Cerebellar cortex (tissue), 1 donor: Measurements from ENCODE around the gene MINDY3.

Experiments used
- DNase-seq: peaks from one replicate; pipeline ENCODE4 v3.0.0-alpha.2; 2015; ENCODE audit warnings: low spot score

The MINDY3 gene

GRCh38 chr10:15805395-15806058 lies 54.8 kb downstream of the MINDY3 start:
- DNase-seq = no peak

- DNase-seq = no peak
Observed at GRCh38 chr10:15804109-15804508, 56.2 kb downstream of the MINDY3 start.

DNA sequence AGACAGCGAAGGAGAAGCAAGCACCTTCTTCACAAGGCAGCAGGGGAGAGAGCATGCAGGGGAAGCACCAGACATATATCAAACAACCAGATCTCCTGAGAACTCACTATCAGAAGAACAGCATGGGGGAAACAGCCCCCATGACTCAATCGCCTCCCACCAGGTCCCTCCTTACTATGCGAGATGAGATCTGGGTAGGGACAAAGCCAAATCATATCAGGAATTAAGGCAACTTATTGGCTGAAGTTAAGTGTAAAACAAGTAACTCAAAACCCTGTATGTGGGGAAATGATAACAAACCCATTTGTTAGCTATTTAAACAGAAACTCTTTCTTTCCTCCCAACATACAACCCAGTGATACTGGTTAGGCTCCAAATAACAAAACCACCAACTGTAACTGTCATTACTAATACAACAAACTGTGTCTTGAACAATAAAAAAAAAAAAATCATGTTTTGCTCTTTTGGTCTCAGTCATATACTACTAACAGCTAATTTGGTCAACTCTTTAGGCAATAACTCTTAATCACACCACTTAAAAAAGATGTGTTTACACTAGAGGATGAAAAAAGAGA lies 57.8 kb downstream of the MINDY3 start:
- DNase-seq = no peak

DNA sequence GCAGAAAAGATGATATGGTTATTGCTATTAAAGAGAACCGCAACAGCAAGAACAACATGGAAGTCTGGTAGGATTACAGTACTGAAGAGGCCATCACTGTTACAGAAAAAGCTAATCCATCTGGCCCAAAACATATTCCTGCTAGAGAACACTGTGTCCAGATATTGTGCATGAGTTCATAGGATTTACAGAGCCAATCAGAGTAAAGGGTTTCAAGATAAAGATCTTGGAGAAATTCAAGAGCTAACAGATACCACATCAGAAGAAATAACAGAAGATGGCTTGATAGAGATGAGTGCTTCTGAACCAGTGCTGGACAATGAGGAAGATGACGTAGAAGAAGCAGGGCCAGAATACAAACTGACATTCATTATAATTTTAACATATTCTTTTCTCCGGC lies 58.7 kb downstream of the MINDY3 start:
- no peak for DNase-seq

DNA sequence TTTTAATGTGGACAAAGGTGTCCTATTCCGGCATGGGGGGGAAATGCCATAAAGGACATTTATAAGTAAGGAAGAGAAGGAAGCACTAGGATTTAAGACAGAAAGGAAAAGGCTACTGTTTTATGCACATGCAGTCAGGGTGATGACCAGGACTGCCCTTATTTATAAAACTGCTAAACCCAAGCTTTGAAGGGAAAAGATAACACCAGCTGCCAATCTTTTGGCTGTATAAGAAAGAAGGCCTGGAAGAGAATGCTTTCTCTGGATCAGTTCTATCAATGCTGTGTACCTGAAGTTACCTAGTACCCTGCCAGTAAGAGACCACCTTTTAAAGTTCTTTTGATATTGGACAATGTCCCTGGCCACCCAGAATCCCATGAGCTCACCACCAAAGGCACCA lies 59.2 kb downstream of the MINDY3 start:
- DNase-seq = no peak

- no peak for DNase-seq
Observed at GRCh38 chr10:15797346-15797745, 63.0 kb downstream of the MINDY3 start.

DNA sequence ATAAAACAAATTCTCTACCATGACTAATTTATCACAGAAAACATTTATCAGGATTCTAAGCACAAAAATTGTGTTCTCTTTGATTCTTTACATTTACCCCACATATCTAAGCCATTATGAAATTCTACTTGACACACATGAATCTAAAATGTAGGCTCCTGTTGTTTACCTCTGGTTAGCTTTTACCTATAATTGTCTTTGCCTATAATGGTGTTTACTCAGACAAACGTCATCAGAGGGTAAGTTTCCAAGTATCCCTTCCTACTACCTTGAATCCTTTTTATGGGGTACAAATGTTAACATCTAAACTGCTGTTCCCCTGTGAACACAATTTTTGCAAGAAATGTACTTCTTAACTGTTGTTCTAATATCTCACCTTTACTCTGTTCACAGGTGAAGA lies 63.5 kb downstream of the MINDY3 start:
- no peak for DNase-seq

- no peak for DNase-seq
Observed at GRCh38 chr10:15796098-15796759, 64.1 kb downstream of the MINDY3 start.

- no peak for DNase-seq
Observed at GRCh38 chr10:15795036-15795792, 65.1 kb downstream of the MINDY3 start.

DNA sequence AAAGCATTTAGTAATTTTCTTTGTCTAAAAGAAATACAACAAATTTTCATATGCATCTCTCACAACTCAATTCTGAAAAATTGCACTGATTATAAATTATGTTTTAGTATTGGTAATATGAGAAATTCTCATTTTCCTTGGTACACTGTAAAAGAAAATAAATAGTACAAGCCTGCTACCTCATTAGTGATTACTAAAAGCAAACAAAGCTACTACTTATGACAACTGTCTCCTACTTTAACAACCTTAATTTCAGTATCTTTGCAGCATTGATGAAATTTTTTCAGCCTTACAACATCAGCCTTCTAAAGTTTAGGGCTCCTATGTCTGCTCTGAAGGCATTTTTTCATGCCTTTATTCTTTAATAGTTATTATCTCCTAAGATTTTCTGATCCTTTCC lies 65.7 kb downstream of the MINDY3 start:
- DNase-seq = no peak

DNA sequence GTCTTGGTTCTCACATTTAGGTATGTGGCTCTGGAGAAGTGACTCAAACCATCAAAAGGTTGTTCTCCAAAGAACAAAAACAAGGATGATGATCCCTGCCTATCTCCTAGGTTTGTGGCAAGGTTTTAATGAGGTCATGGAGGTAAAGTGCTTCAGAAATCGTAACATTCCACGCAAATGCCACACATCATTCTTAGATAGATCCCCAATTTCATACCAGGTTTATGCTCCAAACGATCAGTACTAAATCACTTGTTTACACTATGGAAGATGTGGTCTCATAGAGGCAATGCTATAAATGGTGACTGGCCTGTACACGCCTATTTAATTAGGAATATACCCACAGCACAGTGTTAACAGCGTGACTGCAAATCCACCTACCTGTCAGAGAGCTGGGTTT lies 66.6 kb downstream of the MINDY3 start:
- no peak for DNase-seq

DNA sequence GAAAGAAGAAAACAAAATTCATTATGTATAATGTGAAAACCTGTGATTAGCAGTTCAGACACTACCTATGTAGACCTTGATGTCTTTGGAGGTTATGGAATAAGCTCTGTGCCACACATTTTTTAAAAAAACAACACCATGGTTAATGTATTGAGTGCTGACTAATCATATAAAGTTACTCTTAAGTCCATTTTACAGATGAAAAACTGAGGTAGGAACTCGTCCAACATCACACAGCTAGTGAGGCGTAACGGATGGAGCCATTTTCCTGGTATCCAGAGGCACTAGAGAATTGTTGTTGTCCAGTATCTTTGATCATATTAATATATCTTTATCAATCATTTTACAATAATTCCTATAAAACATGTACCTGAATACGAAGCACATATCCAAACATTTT lies 67.5 kb downstream of the MINDY3 start:
- no peak for DNase-seq

GRCh38 chr10:15791816-15792524 lies 68.3 kb downstream of the MINDY3 start:
- no peak for DNase-seq

GRCh38 chr10:15789793-15790525 lies 70.3 kb downstream of the MINDY3 start:
- DNase-seq = no peak

- no peak for DNase-seq
Observed at GRCh38 chr10:15787426-15787825, 72.9 kb downstream of the MINDY3 start.

DNA sequence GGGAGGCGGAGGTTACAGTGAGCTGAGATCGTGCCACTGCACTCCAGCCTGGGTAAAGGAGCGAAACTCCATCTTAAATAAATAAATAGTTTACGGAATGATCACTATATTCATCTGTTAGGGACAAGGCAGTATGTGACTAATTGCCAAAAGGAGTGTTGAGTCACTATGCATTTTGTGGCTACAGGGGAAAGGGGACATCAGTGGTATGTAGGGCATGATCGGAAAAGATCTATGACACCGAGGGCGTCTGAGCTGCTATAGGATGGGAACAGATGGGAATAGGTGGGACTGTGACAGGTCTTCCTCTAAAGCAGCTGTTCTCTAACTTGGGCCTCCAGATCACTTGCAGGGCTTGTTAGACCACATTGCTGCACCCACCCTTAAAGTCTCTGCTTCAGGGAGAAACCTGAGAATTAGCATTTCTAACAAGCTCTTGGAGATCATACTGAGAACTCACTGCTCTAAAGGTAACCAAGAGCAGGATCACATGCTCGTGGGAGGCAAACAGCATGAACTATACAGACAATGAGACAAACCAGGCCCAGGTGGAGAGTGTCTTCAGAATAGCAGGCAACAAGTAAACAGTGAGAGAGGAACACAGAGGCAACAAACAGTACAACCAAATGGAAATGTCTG lies 75.5 kb downstream of the MINDY3 start:
- DNase-seq = no peak

- no peak for DNase-seq
Observed at GRCh38 chr10:15783941-15784636, 76.2 kb downstream of the MINDY3 start.

DNA sequence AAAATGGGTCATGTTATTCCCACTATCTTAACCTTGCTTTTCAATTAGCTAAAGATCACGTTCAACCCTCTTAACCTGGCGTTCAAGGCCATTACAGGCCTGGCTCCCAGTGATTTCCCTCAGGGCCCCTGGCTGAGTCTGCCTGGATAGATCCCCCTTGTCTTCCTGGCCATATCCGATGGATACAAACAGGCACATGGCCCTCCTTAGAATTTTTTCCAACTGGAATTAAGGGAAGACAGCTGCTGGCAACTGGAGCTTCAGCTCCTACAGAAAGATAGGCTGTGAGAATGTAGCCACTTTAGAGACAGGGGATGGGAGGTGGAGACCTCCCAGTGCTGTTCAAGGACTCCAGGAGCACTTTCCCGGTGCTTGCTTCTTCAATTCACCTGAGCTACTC lies 77.5 kb downstream of the MINDY3 start:
- no peak for DNase-seq

- no peak for DNase-seq
Observed at GRCh38 chr10:15781381-15781960, 78.8 kb downstream of the MINDY3 start.
